ENCODE measurements around the gene OCRL.

OCRL gene

DNA sequence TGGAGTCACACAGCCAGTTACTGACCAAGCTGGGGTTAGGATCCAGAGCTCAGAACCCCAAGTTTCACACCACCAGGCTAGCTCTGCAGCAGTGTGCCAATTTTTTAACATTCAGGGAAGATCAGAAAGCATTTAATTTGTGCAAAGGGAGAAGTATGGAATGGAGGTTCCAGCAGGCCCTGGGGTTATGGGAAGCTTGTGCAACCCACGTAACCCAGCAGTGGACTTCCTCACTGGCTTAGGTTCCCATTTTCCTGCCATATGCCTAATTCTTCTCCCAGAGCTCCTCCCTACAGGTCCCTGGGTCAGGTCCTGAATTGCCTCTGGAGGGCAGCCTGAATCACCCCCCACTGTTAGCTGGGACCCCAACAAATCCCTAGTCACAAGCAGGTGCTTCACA, 100.7 kb downstream of the OCRL start:
- no peak for TF ChIP-seq CTCF (IDR thresholded peaks at IDR 0.05; ENCODE audit: borderline replicate concordance, insufficient read depth, low read depth, low read length)
- no peak overlapping the region for H3K4me3 ChIP-seq (ENCODE audit: low read depth, low read length)

- no peak for TF ChIP-seq CTCF (IDR thresholded peaks at IDR 0.05; ENCODE audit: borderline replicate concordance, insufficient read depth, low read depth, low read length)
- no peak overlapping the region for H3K4me3 ChIP-seq (ENCODE audit: low read depth, low read length)
These were observed 101.4 kb downstream of the OCRL start for GRCh38 chrX:129641469-129641868.

DNA sequence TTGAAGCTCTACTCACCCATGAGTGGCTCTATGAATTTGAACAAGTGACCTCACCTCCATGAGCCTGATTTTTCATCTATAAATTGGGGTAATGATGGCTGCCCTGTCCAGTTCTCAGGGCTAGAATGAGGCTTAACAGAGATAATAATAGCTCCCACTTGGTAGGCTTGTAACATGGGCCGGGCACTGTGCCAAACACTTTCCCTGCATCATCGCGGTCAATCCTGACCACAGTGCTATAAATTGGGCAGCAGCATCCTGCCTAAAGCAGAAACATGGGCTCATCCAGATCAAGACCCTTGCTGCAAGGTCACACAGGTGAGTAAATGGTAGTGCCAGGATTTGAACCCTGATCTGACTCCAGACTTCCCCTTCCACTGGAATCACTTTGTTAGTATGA, 101.9 kb downstream of the OCRL start:
- H3K4me3 ChIP-seq (ENCODE audit: low read depth, low read length): no peak overlapping the region
- TF ChIP-seq CTCF (IDR thresholded peaks at IDR 0.05; ENCODE audit: borderline replicate concordance, insufficient read depth, low read depth, low read length): no peak

Measured in GM12875 (cell line).